Caki2 (cell line): ENCODE data around the gene RBM28. TPM values are rescaled to one million over a fixed set of nuclear protein-coding genes. Genes with fewer than 3 reads are reported as not detected.

ENCODE experiments used
- DNase-seq: peaks from one replicate; pipeline ENCODE4 v3.0.0-alpha.2; 2015; ENCODE audit warnings: low read depth
- in situ Hi-C: cut with HindIII; loops from 2 replicates; pipeline ENCODE4 v1.10.0; 2016; ENCODE audit warnings: low sequenced_read_pairs, low pct_unique_long_range_greater_than_20kb, mixed read lengths
- total RNA-seq: library from RNA; depleted of rRNA; stranded (reverse); fragments of >200 nt; shearing (Covaris generic); gene quantifications from 2 replicates; pipeline ENCODE4 v1.2.3, GENCODE V29; 2014; ENCODE audit warnings: low replicate concordance

The RBM28 gene
- total RNA-seq, 1 experiment from 2014 or later, result 12.9 TPM

DNA sequence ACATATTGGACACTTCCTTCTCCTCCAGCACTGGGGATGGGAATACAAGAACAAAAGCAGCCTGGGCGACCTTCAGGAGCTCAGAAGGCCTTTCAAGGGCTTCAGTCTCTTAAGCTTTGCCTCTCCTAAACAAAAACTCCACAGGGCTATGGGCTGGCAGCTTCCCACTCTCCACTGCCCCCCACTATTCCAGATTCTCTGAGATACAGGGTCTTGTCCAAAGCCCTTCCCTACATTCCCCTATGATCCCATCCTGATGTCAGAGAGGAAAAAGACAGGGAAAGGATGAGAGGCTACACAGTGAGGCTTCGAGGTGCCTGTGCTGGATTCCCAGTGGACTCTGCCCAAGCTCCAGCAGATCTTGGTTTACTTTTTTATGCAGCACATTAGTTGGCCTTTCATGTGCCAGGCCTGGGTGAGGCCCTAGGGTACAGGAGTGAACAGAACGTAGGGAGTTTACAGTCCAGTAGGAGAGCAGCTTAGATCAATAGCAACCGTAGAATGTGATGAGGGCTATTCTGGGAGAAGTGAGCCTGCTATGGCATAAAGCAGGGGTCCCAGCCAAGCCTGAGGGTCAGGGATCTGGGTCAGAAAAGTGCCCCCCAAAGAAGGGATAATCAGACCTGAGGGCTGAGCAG is 69.3 kb downstream of the RBM28 start:
- DNase-seq, result no peak
- in situ Hi-C loops, result no loop called here

DNA sequence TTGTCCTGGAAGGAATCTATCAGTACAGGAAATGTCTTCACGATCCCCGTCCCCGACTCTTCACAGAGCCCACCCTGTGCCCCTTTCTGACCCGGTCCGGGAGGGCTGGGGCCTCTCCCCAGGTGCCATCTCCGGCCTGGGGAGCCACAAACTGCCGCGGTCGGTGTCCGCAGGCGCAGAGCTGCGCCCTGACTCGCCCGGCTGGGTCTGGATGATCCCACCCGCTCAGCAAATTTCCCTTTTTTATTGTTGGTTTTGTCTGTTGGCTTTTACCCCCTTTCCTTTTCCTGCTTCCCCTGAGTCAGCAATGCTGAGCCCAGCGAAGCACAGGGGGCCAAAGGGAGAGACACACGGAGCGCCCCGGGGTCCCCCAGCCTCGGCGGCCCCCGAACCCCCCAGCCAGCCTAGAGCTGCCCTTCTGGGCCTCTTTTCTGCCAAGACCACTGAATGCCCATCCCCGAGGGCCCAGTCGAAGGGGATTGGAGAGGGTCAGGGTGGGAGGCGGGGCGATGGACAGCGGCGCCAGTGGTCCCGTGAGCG is 71.7 kb downstream of the RBM28 start:
- no peak for DNase-seq
- in situ Hi-C loops, result no loop called here

DNA sequence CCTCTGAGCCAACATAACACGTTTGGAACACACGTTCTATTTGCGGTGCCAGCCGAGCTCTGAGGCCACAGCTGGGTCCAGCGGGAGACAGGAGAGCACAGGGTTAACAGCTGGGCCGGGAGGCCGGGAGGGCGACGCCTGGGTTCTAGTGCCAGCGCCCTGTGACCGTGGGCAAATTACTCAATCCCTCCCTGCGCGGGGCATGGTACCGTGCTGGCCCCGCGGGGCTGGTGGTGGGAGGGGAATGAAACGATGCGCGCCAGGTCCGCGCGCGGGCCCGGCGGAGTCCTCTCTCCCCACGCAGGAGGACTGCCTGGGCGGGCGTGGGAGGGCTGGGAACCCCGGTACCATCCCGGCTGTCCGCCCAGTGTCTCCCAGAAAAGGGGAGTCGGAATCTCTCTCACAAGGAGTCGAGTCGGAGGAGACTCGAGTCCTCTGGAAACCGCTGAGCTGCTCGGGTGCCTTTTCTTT is 72.2 kb downstream of the RBM28 start:
- in situ Hi-C loops, result no loop called here

DNA sequence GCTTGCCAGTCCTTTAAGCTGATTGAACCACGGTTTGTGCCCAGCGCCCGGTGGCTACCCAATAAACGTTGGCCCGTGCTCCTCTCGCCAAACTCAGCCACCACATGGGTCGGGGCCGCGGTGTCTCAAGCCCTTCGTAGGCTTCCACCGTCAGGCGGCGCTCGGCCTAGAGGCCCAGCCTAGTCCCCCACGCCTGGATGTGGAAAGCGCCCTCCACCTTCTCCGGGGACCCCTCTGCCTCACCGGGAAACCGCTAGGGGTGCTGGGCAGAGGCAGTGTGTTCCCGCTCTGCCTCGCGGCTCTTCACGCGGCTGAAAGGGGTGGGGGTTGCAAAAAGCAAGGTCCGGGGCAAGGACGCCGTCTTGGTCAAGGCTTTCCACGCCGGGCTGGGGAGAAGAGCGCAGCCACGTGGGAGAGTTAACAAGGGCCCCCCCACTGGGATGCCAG is 72.9 kb downstream of the RBM28 start:
- no peak for DNase-seq
- in situ Hi-C loops, result no loop called here

More for the DNA sequence above, 72.2 kb downstream of the RBM28 start:
- DNase-seq, result no peak

DNA sequence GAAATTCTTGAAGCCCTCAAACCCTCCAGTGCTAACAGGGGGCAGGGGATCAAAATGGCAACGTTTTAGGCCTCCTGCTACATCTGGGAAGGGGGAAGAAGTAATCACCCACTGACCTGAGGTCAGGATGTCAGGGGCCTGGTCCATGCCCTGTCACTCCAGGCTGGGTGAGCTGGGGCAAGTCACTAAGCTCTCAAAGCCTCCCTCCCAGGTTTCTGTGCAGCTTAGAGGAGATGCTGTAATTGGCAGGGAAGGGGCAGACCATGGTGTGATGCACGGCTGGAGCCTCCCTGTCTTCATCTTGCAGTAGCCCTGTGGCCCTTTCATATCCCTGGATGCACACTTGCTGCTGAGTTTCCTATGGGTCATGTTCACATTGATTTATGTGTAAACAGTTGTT is 75.5 kb downstream of the RBM28 start:
- in situ Hi-C loops, result no loop called here
- DNase-seq, result no peak

DNA sequence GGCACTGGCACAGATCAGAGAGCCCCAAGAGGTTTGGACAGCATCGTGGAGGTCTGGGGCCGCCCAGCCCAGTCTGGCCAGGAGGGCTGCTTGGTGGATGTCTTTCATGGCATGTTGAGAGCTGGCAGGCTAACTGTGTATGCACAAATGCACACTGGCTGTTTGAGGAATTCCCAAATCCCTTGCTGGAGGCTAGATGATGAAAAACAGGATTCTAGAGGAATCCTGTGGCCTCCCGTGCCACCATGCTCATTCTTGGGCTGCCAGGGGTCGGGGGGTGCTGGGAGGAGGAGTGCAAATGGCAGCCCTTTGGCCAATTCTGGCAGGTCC is 76.1 kb downstream of the RBM28 start:
- in situ Hi-C loops, result no loop called here
- DNase-seq, result no peak

- in situ Hi-C loops, result no loop called here
Observed at GRCh38 chr7:128266883-128267594, 76.7 kb downstream of the RBM28 start.

GRCh38 chr7:128266529-128266882 is 77.2 kb downstream of the RBM28 start:
- in situ Hi-C loops, result no loop called here
- DNase-seq, result no peak

More at GRCh38 chr7:128266883-128267594, 76.7 kb downstream of the RBM28 start:
- DNase-seq, result no peak

DNA sequence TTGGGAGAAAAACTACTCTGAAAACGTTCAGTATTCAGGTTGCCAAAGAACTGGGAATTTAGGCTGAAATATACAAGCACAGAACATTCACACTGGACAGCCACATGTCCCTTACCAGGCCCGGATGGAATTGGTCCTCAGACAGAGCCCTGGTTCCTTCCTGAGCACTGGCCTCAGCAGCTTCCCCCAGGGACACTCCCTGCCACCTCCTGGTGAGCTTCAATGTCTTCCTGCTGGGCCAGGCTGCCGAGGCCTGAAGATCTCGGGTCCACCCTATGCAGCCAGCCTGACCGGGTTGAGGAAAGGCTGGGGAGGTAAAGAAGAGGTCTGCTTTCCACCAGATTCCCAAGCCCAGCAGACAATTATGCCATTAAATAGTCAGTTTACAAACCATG is 77.8 kb downstream of the RBM28 start:
- in situ Hi-C loops, result no loop called here
- no peak for DNase-seq

GRCh38 chr7:128265156-128265905 is 78.4 kb downstream of the RBM28 start:
- in situ Hi-C loops, result no loop called here
- DNase-seq, result no peak

GRCh38 chr7:128264477-128264876 is 79.2 kb downstream of the RBM28 start:
- no peak for DNase-seq
- in situ Hi-C loops, result no loop called here

- in situ Hi-C loops, result no loop called here
- DNase-seq, result no peak
Observed at GRCh38 chr7:128263420-128263819, 80.3 kb downstream of the RBM28 start.

- DNase-seq, result no peak
- in situ Hi-C loops, result no loop called here
Observed at GRCh38 chr7:128262273-128263028, 81.3 kb downstream of the RBM28 start.

DNA sequence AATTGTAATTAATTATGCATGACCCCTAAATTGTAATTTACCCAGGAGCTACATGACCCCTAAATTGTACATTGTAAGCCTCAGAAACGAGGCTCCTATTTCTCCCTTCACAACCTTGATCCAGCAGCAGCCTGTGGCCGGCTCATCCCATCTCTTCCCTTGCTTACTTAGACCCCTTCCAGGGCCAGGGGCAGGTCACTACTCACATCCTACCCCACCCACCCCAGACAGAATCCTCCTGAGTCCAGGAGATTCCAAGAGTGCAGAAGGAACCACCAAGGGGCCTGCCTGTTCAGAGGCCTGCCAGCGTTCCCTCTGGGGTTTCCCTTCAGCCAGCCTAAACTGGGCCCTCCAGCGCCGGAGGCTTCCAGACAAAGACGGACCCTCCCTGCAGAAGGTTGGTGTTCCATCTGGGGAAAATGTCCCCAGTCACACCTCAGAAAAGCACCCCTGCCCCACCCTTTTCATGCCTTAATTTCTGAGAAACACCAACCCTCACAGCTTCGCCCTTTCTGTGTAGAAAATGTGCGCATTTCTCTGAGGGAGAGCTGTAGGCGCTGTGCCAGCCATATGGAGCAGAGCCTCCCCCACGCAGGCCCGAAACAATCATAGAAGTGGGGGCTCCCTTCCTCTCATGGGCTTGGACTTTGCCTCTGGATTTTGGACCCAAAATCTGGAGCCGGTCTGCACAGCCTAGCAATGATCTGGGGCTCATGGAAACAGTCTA is 83.5 kb downstream of the RBM28 start:
- no peak for DNase-seq
- in situ Hi-C loops, result no loop called here

GRCh38 chr7:128259131-128260061 is 84.3 kb downstream of the RBM28 start:
- no peak for DNase-seq
- in situ Hi-C loops, result no loop called here

DNA sequence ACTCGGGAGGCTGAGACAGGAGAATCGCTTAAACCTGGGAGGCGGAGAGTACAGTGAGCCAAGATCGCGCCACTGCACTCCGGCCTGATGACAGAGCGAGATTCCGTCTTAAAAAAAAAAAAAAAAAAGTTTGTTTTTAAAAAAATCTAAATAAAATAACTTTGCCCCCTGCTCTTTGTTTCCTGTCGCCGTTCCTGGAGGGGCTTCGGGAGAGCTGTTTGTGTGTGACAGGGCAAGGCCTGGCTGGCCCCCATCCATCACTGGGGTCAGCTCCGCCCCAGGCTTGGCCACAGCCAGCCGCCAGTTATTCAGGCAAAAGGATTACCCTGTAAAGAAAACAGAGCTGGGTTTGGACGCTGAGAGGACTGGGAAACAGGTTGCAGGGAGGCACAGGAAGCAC is 86.2 kb downstream of the RBM28 start:
- DNase-seq, result no peak
- in situ Hi-C loops, result no loop called here

DNA sequence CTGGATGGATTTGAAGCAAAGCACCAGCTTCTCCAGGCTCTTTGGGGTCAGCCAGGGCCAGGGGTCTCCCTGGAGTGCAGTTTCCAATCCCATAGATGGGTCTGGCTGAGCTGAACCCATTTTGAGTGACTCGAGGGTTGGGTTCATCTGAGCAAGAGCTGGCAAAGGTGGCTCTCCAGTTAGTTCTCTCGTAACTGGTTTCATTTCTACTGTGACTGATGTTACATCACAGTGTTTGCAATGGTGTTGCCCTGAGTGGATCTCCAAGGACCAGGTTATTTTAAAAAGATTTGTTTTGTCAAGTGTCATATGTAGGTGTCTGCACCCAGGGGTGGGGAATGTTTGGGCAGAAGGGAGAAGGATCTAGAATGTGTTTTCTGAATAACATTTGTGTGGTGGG is 88.4 kb downstream of the RBM28 start:
- DNase-seq, result no peak

More for the DNA sequence above, 88.4 kb downstream of the RBM28 start:
- in situ Hi-C loops, result no loop called here
